Uterus (tissue), 2 donors: ENCODE results near the gene CDH13.

Experiments
- CTCF ChIP-seq, 4 experiments: fragments of 200-600 bp in 2 of 4; fragments of 450-650 bp in 2 of 4; sonication (generic) in 2 of 4; IDR thresholded peaks; one replicate each; pipeline ENCODE4 v1.5.1; 2016 to 2019; ENCODE audit warnings: antibody characterized with exemption in 4 of 4, mild to moderate bottlenecking in 2 of 4, moderate library complexity in 1 of 4
- POLR2A ChIP-seq, 2 donors: fragments of 450-650 bp; IDR thresholded peaks; one replicate each; pipeline ENCODE4 v1.6.1; 2016; ENCODE audit warnings: antibody characterized with exemption in 2 of 2, mild to moderate bottlenecking in 1 of 2, moderate library complexity in 1 of 2

- TF ChIP-seq CTCF (IDR thresholded peaks at IDR 0.05), result no peak
- TF ChIP-seq POLR2A (IDR thresholded peaks at IDR 0.05), result no peak
Measured at GRCh38 chr16:83482545-83483162, 855.9 kb downstream of the CDH13 start.
